ENCODE results near the gene CRHR1.

- TF ChIP-seq, protein P1, sequence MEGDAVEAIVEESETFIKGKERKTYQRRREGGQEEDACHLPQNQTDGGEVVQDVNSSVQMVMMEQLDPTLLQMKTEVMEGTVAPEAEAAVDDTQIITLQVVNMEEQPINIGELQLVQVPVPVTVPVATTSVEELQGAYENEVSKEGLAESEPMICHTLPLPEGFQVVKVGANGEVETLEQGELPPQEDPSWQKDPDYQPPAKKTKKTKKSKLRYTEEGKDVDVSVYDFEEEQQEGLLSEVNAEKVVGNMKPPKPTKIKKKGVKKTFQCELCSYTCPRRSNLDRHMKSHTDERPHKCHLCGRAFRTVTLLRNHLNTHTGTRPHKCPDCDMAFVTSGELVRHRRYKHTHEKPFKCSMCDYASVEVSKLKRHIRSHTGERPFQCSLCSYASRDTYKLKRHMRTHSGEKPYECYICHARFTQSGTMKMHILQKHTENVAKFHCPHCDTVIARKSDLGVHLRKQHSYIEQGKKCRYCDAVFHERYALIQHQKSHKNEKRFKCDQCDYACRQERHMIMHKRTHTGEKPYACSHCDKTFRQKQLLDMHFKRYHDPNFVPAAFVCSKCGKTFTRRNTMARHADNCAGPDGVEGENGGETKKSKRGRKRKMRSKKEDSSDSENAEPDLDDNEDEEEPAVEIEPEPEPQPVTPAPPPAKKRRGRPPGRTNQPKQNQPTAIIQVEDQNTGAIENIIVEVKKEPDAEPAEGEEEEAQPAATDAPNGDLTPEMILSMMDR (IDR thresholded peaks at IDR 0.05) = no peak
- no peak for TF ChIP-seq POLR2A (IDR thresholded peaks at IDR 0.05)
These were observed 36.2 kb upstream of the CRHR1 start for GRCh38 chr17:45747911-45748310.

Measured in upper lobe of left lung (tissue), 4 donors.